ENCODE measurements around the gene TKT.
"Not testable (repeated sequence)": the region's sequence is repeated elsewhere in the genome, so short reads cannot be mapped to it uniquely, and the experiment has no call there.

TKT gene

GRCh38 chr3:53260286-53260785, 4.5 kb upstream of the TKT start:
- DNase-seq (ENCODE audit: low read depth in 4 of 4, low spot score in 1 of 4) = no peak

- DNase-seq (ENCODE audit: low read depth in 4 of 4, low spot score in 1 of 4) = no peak
Observed at GRCh38 chr3:53259427-53260259, 3.8 kb upstream of the TKT start.

DNA sequence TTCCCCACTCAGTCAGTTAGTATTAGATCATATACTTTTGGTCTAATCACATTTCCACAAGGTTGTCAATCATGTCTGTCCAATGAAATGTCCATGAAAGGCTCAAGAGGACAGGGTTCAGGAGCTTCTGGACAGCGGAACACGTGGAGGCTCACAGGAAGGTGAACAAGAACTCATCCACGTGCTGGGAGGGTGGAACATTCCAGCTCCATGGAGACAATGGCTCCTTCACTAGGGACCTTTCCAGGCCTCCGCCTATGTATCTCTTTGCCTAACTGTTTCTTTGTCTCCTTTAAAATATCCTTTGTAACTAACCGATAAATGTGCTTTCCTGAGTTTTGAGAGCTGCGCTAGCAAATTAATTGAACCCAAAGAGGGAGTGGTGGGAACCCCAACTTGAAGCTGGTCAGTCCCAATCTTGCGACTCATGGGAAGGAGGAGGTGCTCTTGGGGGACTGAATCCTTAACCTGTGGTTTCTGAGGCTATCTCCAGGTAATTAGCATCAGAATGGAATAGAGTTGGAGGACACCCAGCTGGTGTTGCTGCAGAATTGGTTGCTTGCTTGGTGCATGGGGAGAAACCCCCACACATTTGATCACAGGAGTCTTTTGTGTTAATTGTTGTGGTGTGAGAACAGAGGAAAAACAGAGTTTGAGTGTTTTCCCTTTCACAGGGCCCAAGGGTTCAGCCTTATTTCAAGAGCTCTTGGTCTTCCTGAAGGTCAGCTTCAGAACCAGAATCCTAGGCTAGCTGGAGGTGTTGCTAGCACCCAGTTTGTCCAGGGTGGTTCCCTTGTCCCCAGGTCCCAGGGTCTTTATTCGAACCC, 3.0 kb upstream of the TKT start:
- DNase-seq (ENCODE audit: low read depth in 4 of 4, low spot score in 1 of 4) = no peak

DNA sequence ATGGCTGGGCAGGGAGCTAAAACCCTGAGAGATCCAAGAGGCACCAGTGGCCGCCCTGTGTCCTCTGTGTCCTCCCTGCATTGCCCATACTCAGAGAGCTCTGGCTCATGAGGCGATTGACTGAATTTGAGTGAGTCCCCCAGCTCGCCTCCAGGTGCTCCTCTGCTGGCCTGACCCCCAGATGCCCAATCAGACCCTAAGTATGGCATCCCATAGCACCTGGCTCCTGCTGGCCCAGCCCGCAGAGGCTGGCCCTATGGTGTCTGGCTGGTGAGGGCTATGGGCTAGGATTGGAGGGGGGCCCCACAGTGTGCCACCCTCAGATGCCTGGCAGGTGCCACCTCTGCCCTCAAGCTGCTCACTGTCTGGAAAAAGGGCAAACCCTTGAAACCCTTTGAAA, 1.6 kb upstream of the TKT start:
- DNase-seq (ENCODE audit: low read depth in 4 of 4, low spot score in 1 of 4) = no peak

- DNase-seq (ENCODE audit: low read depth in 4 of 4, low spot score in 1 of 4) = no peak
Observed at GRCh38 chr3:53256704-53257055, 858 bp upstream of the TKT start.

GRCh38 chr3:53255423-53255774, 423 bp downstream of the TKT start:
- DNase-seq (ENCODE audit: low read depth in 4 of 4, low spot score in 1 of 4) = peak in 2 of 4 experiments; percentile 13 to 25

GRCh38 chr3:53254509-53255422, 1.1 kb downstream of the TKT start:
- peak in 3 of 4 experiments; percentile 19 to 56 (median 26) for DNase-seq (ENCODE audit: low read depth in 4 of 4, low spot score in 1 of 4)

DNA sequence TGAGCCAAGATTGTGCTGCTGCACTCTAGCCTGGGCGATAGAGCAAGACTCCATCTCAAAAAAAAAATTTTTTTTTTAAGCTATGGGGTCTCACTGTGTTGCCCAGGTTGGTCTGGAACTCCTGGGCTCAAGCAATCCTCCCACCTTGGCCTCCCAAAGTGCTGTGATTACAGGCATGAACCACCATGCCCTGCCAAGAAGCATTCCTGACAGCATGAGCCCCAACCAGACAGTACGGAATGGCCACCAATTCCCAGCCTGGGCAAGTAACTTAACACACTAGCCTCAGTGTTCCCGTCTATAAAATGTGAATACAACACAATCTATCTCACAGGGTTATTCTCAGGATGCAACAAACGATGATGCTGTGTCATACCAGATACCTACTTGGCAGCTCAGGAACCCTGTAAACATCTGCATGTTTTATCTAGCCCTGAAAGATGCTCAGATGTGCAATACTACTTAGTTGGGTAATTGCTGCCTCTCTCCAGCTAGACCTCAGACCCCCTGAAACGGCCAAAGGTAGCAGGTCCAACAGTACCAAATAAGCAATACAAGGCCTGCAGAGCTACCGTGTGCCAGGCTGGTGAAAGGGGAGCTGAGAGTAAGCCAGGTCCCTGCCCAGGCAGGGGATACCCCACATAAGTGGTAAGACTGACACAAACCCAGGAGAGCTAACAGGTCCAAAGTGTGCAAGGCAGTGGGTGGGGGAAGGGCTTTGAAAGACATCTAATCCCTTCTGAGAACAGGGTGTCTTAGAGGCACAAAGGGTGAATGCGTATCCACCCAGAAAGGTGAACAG, 1.9 kb downstream of the TKT start:
- DNase-seq (ENCODE audit: low read depth in 4 of 4, low spot score in 1 of 4) = no peak

GRCh38 chr3:53252947-53253322, 2.9 kb downstream of the TKT start:
- not testable (repeated sequence) for DNase-seq (ENCODE audit: low read depth in 4 of 4, low spot score in 1 of 4)

DNA sequence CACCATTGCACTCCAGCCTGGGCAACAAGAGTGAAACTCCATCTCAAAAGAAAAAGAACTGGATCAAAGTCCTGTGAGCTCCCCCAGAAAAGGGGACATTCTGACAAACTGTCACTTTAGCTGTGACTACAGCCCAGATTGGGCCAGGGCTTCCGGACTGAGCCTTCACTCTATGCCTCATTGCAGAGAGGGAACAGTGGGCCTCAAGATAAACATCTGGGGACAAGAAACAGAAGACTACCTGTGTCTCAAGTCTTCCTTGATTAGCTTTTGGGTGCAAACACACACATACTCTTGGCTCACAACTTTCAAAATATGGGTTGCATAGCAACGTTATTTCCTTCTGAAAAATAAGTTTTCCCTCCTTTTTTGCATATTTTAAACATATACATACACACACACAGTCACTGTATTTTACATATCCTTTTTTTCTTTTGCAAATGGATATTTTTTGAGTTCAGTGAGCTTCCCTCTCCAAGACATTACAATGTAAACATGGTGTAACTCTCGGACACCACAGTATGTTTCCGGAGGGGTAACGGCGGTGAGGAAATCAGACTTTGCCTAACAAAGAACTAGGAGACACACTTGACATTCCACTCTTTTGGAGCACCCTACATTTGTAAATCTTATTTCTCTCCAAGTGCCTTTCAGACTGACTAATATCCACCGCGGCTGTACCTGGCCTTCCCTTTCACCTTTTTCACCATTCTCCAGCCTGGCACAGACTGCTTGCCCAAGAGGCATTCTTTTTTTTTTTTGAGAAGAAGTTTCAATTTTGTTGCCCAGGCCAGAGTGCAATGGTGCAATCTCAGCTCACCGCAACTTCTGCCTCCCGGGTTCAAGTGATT, 3.5 kb downstream of the TKT start:
- DNase-seq (ENCODE audit: low read depth in 4 of 4, low spot score in 1 of 4) = no peak

DNA sequence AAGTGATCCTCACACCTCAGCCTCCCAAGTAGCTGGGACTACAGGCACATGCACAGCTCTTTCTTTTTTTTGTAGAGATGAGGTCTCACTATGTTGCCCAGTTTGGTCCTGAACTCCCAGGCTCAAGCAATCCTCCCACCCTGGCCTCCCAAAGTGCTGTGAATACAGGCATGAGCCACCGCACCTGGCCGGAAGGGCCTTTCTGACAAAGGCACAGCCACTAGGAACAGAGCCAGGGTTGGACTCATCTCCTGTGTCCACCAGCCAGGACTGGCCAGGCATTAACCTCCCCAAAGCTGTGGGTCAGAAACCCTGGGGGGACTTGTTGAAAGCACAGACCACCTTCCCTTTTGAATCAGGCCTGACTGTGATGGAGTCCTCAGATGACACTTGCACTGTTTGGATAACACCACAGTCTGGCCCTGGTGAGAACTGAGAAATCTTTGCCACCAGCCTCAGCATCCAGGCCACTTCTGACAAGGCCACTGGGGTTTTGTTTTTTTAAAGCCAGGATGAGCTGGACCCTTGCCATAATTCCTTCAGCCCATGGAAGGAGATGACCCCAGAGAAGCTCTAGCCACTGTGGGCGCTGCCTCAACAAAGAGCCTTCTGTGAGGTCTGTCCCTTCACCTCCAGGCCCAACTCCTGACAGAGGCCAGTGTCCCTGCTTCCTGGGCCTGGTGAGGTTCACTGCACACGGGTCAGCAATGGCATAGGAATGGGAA, 4.8 kb downstream of the TKT start:
- DNase-seq (ENCODE audit: low read depth in 4 of 4, low spot score in 1 of 4) = no peak

- no peak for DNase-seq (ENCODE audit: low read depth in 4 of 4, low spot score in 1 of 4)
Observed at GRCh38 chr3:53250453-53250852, 5.4 kb downstream of the TKT start.

GRCh38 chr3:53248161-53248560, 7.7 kb downstream of the TKT start:
- no peak for DNase-seq (ENCODE audit: low read depth in 4 of 4, low spot score in 1 of 4)

DNA sequence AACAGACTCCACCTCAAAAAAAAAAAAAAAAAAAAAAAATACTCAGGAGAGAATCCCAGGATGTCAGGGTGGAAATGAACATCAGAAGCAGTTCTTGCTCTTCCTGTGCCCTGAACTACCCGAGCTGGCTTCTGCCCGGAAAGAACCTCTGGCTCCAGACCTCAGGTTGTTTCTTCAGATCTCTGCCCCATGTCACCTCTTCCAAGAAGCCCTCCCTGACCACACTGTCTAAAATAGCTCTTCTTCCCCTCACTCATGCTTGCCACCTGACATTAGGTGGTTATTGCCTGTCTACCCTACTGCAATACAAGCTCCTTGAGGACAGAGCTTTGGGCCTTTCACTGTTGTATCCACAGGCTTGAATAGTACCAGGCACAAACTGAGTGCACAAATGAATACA, 8.2 kb downstream of the TKT start:
- no peak for DNase-seq (ENCODE audit: low read depth in 4 of 4, low spot score in 1 of 4)

GRCh38 chr3:53244271-53244670, 11.6 kb downstream of the TKT start:
- DNase-seq (ENCODE audit: low read depth in 4 of 4, low spot score in 1 of 4) = no peak

GRCh38 chr3:53243785-53244184, 12.0 kb downstream of the TKT start:
- DNase-seq (ENCODE audit: low read depth in 4 of 4, low spot score in 1 of 4) = no peak

DNA sequence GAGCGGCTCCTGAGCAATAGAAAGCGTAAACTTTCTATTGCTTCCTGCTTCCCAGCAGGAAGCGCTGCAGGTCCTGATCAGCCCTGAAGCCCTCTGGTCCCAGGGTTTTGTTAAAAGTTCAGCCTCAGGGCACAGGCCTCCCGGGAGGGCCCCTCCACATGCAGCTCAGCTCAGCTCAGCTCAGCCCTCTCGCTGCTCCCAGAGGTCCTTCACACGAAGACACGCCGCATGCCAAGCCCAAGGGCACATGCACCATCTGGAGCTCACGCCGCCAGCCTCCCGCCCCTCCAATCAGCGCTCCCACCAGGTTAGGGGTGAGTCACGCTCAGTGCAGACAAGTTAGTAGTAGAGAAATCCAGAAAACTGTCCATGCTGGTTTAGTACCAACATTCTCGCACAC, 12.7 kb downstream of the TKT start:
- no peak for DNase-seq (ENCODE audit: low read depth in 4 of 4, low spot score in 1 of 4)

DNA sequence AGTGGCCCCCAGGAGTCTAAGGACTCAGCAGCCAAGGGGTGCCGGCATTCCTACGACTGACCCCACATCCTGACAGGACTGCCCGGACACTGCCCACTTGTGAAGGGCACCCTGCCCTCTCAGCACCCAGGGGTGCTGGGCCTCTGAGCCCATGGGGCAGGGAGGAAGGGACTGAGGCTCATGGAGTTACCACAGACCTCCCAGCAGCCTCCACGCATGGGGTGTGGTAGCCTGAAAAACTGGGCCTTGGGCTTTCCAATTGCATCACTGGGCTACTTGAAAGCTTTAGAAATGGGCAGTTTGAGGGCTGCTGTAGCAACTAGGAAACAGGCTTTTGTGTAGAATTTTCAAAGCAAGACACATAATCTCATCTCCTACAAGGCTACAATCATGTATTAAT, 13.2 kb downstream of the TKT start:
- DNase-seq (ENCODE audit: low read depth in 4 of 4, low spot score in 1 of 4) = no peak

DNA sequence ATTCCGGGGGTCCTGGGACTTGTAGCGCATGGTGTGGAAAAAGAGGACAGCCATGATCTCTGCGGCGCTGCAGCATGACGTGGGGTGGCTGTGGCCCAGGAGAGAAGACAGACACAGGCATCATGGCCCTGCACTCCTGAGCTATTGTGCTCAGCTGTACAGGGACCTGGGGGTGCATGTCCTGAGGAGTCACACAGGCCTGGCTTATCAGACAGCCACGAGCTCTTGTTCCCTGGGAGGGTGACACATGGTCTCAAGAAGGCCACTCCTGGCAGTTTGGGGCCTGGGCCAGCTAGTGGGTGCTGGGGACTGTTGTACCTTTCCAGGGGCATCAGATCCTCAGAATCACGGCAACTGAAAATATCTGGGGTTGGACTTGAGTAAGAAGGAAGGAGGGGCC, 13.7 kb downstream of the TKT start:
- DNase-seq (ENCODE audit: low read depth in 4 of 4, low spot score in 1 of 4) = no peak

Data from stimulated activated CD4-positive, alpha-beta T cell treated with anti-CD3 and anti-CD28 coated beads, Interleukin-1b, Interleukin-23, amount 100 ng/mL, for 24 hours (primary cell).